ENCODE data around the gene TMX4.

TMX4 gene

DNA sequence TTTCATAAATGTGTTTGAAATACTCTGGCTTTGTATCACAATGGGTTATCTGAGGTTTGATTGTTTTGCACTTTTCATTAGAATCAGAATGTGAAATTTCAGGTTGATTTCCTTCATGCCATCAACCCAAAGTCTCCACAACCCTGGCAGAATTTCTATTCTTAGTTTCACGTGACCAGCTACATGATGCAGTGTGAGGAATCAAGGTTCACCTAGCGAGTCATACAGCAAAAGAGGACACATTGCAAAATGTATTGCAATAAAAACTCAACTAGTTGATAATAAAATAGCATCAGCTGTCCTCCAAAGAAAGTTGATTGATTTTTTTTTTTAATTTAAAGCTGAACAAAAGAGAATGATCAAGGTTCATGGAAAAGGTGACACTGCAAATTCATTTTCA, 81.5 kb downstream of the TMX4 start:
- no peak for DNase-seq (ENCODE audit: low spot score)
- in situ Hi-C loops (cut with MboI; ENCODE audit: low pct_unique_long_range_greater_than_20kb, low sequenced_read_pairs, unreplicated experiment), result no loop called here
- TF ChIP-seq, protein P1, sequence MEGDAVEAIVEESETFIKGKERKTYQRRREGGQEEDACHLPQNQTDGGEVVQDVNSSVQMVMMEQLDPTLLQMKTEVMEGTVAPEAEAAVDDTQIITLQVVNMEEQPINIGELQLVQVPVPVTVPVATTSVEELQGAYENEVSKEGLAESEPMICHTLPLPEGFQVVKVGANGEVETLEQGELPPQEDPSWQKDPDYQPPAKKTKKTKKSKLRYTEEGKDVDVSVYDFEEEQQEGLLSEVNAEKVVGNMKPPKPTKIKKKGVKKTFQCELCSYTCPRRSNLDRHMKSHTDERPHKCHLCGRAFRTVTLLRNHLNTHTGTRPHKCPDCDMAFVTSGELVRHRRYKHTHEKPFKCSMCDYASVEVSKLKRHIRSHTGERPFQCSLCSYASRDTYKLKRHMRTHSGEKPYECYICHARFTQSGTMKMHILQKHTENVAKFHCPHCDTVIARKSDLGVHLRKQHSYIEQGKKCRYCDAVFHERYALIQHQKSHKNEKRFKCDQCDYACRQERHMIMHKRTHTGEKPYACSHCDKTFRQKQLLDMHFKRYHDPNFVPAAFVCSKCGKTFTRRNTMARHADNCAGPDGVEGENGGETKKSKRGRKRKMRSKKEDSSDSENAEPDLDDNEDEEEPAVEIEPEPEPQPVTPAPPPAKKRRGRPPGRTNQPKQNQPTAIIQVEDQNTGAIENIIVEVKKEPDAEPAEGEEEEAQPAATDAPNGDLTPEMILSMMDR (IDR thresholded peaks at IDR 0.05; ENCODE audit: extremely low read depth, insufficient read depth, missing control alignments), result no peak

DNA sequence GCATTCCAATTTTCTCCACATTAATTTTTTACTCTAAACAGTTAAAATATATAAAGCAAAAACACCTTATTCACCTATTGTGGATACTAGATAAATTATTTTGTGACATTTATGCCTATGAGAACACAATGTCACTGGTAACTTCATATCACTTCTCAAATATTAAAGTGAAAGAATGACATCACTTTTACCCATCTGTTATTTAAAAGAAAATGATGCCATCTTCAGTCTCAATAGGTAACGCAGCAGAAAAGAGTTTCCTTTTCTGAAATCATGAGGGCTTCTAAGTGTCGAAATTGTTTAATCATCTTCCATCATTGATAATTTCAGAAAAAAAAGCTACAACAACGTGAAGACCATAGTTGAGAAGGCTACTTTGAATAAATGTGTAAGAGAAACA, 82.2 kb downstream of the TMX4 start:
- in situ Hi-C loops (cut with MboI; ENCODE audit: low pct_unique_long_range_greater_than_20kb, low sequenced_read_pairs, unreplicated experiment), result no loop called here
- TF ChIP-seq, protein P1 (IDR thresholded peaks at IDR 0.05; ENCODE audit: extremely low read depth, insufficient read depth, missing control alignments), result no peak
- DNase-seq (ENCODE audit: low spot score), result no peak

DNA sequence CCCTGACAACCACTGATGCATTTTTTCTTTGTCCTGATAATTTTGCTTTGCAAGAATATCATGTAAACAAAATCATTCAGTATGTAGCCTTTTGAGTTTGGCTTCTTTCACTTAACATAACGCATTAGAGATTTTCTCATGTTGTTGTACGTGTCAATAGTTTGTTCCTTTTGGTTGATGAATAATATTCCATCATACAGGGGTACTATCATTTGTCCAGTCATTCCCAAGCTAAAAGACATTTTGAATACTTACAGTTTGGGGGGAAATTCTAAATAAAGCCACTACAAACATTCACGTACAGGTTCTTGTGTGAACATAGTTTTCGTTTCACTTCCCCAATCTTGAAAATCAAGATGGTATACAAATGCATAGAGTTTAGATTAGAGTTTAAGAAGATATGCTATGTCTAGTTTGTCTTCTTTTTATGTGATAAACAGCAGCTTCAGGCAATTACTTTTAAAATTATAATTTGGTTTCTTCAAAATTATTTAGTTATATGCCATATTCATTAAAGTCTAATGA, 84.5 kb downstream of the TMX4 start:
- DNase-seq (ENCODE audit: low spot score), result peak; percentile 23
- TF ChIP-seq, protein P1 (IDR thresholded peaks at IDR 0.05; ENCODE audit: extremely low read depth, insufficient read depth, missing control alignments), result no peak
- in situ Hi-C loops (cut with MboI; ENCODE audit: low pct_unique_long_range_greater_than_20kb, low sequenced_read_pairs, unreplicated experiment), result no loop called here

DNA sequence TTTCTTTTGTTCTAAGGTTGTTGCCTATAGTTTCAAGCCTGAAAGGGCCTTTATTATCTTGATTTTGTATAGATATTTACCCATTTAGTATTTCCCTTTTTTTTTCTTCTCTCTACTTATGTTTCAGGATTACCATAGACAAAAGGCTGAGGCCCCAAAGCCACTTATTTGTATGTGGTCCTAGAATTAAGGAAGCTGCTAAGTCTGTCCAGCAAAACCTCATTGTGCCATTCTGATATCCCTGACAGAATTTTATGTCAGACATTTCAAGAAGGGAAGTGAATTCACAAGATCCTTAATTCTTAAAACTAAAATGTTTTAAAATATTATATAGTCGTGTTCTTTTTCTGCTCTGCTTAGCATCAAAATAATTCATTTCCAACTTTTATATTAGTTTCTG, 86.2 kb downstream of the TMX4 start:
- in situ Hi-C loops (cut with MboI; ENCODE audit: low pct_unique_long_range_greater_than_20kb, low sequenced_read_pairs, unreplicated experiment), result no loop called here
- DNase-seq (ENCODE audit: low spot score), result no peak
- TF ChIP-seq, protein P1 (IDR thresholded peaks at IDR 0.05; ENCODE audit: extremely low read depth, insufficient read depth, missing control alignments), result no peak

DNA sequence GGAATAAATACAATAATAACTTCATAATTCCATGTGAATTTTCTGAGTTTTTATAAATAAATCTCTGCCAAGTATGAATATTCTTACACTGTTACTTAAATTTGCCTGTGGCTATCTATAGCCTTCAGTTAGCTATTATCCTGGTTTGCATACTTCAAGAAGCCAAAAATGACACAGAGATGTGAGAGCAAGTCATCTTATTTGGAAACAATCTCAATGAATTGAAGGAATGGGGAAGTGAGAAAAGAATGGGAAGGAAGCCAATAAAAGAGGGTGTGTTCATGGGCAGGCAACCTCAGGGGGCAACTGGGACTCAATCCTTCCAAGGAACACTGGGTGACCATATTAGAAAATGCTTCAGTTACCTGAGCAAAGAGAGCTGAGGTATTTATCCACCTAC, 89.2 kb downstream of the TMX4 start:
- in situ Hi-C loops (cut with MboI; ENCODE audit: low pct_unique_long_range_greater_than_20kb, low sequenced_read_pairs, unreplicated experiment), result no loop called here
- no peak for DNase-seq (ENCODE audit: low spot score)
- TF ChIP-seq, protein P1 (IDR thresholded peaks at IDR 0.05; ENCODE audit: extremely low read depth, insufficient read depth, missing control alignments), result no peak

All from GM13977 (cell line).